ENCODE data around the gene HSP90AB1.

HSP90AB1 gene

GRCh38 chr6:44294832-44295791 lies 48.2 kb downstream of the HSP90AB1 start:
- DNase-seq, result no peak
- no peak for TF ChIP-seq POLR2A (IDR thresholded peaks at IDR 0.05; ENCODE audit: low read length)
- TF ChIP-seq GATA1 (IDR thresholded peaks at IDR 0.05; ENCODE audit: low read depth, low read length), result no peak

- TF ChIP-seq GATA1 (IDR thresholded peaks at IDR 0.05; ENCODE audit: low read depth, low read length) (no peak), POLR2A (IDR thresholded peaks at IDR 0.05; ENCODE audit: low read length) (peak; percentile 29)
- DNase-seq, result peak; percentile 26 to 41
Observed at GRCh38 chr6:44297063-44298038, 50.5 kb downstream of the HSP90AB1 start.

- peak; percentile 27 for TF ChIP-seq POLR2A (IDR thresholded peaks at IDR 0.05; ENCODE audit: low read length)
- no peak for TF ChIP-seq GATA1 (IDR thresholded peaks at IDR 0.05; ENCODE audit: low read depth, low read length)
- no peak for DNase-seq
Observed at GRCh38 chr6:44298055-44298803, 51.3 kb downstream of the HSP90AB1 start.

- TF ChIP-seq GATA1 (IDR thresholded peaks at IDR 0.05; ENCODE audit: low read depth, low read length) (no peak), POLR2A (IDR thresholded peaks at IDR 0.05; ENCODE audit: low read length) (no peak)
Observed at GRCh38 chr6:44298864-44299263, 52.0 kb downstream of the HSP90AB1 start.

GRCh38 chr6:44300292-44300823 lies 53.5 kb downstream of the HSP90AB1 start:
- TF ChIP-seq POLR2A (IDR thresholded peaks at IDR 0.05; ENCODE audit: low read length) (no peak), GATA1 (IDR thresholded peaks at IDR 0.05; ENCODE audit: low read depth, low read length) (no peak)
- DNase-seq, result no peak

More at GRCh38 chr6:44298864-44299263, 52.0 kb downstream of the HSP90AB1 start:
- no peak for DNase-seq

- no peak for TF ChIP-seq POLR2A (IDR thresholded peaks at IDR 0.05; ENCODE audit: low read length)
- TF ChIP-seq GATA1 (IDR thresholded peaks at IDR 0.05; ENCODE audit: low read depth, low read length), result no peak
- no peak for DNase-seq
Observed at GRCh38 chr6:44301106-44301505, 54.2 kb downstream of the HSP90AB1 start.

GRCh38 chr6:44301782-44302564 lies 55.1 kb downstream of the HSP90AB1 start:
- DNase-seq, result no peak
- TF ChIP-seq POLR2A (IDR thresholded peaks at IDR 0.05; ENCODE audit: low read length) (no peak), GATA1 (IDR thresholded peaks at IDR 0.05; ENCODE audit: low read depth, low read length) (no peak)

- no peak for DNase-seq
- TF ChIP-seq POLR2A (IDR thresholded peaks at IDR 0.05; ENCODE audit: low read length) (no peak), GATA1 (IDR thresholded peaks at IDR 0.05; ENCODE audit: low read depth, low read length) (no peak)
Observed at GRCh38 chr6:44302856-44303255, 56.0 kb downstream of the HSP90AB1 start.

All from erythroblast (primary cell).